Panc1 (cell line): ENCODE data around the gene COX17. TPM values are rescaled to one million over a fixed set of nuclear protein-coding genes. Genes with fewer than 3 reads are reported as not detected.

Experiments
- ATAC-seq: fragments of 200-7000 bp; cut with Tn5 transposase; 2 replicates; pipeline ENCODE4 v1.9.1; 2020; ENCODE audit warnings: mild to moderate bottlenecking, moderate library complexity
- BruUV-seq: library from RNA; stranded (reverse); fragments of 400-500 nt; replicated peaks from 2 replicates; lab custom pipeline; 2021; lab: Mats Ljungman, UMichigan
- CTCF ChIA-PET: fragments of 300-600 bp; sonication (Branson Sonifier 250); formaldehyde crosslinking; loops from one replicate; lab custom pipeline; 2022; ENCODE audit warnings: antibody characterized with exemption; lab: Charles Lee
- POLR2A ChIA-PET: fragments of 300-600 bp; sonication (Branson Sonifier 250); formaldehyde crosslinking; loops from one replicate; lab custom pipeline; 2022; ENCODE audit warnings: antibody characterized with exemption; lab: Charles Lee
- DNase-seq: peaks from one replicate; pipeline ENCODE4 v3.0.0-alpha.2; 2010; ENCODE audit warnings: low read depth, low spot score
- H3K27ac ChIP-seq: 2 replicates; pipeline ENCODE4 v1.5.1; 2011; ENCODE audit warnings: mild to moderate bottlenecking, low read length, inconsistent platforms
- H3K27me3 ChIP-seq: fragments of 200-500 bp; sonication (Bioruptor generic); 2 replicates; pipeline ENCODE4 v1.6.0; 2014; ENCODE audit warnings: low read length, inconsistent platforms; ENCODE audit not compliant: control insufficient read depth, insufficient read depth
- H3K36me3 ChIP-seq: fragments of 200-500 bp; sonication (Bioruptor generic); 2 replicates; pipeline ENCODE4 v1.5.1; 2014; ENCODE audit warnings: inconsistent platforms, mild to moderate bottlenecking, low read length, moderate library complexity; ENCODE audit not compliant: control insufficient read depth, insufficient read depth
- H3K4me1 ChIP-seq: 2 replicates; pipeline ENCODE4 v1.5.1; 2011; ENCODE audit warnings: inconsistent platforms, mild to moderate bottlenecking, low read length, moderate library complexity; ENCODE audit not compliant: control insufficient read depth, insufficient read depth
- H3K4me3 ChIP-seq, 2 experiments: 2 replicates each; pipeline ENCODE4 v1.5.1; 2011 to 2012; ENCODE audit warnings: low read depth in 2 of 2, low read length in 2 of 2, mild to moderate bottlenecking in 2 of 2, inconsistent platforms in 1 of 2, moderate library complexity in 1 of 2
- H3K9me3 ChIP-seq: fragments of 200-500 bp; sonication (Bioruptor generic); 2 replicates; pipeline ENCODE4 v1.5.1; 2014; ENCODE audit warnings: low read depth, mild to moderate bottlenecking, inconsistent platforms, low read length, moderate library complexity; ENCODE audit not compliant: control insufficient read depth, insufficient read depth
- POLR2AphosphoS5 ChIP-seq: IDR thresholded peaks from 2 replicates; pipeline ENCODE4 v1.6.1; 2012; ENCODE audit warnings: mild to moderate bottlenecking, low read depth, low read length, moderate library complexity
- SIN3A ChIP-seq: IDR thresholded peaks from 2 replicates; pipeline ENCODE4 v1.6.1; 2012; ENCODE audit warnings: low read depth, mild to moderate bottlenecking, low read length, moderate library complexity, borderline replicate concordance; ENCODE audit not compliant: insufficient read depth
- TCF7L2 ChIP-seq: IDR thresholded peaks from 2 replicates; pipeline ENCODE4 v1.6.1; 2011; ENCODE audit warnings: mild to moderate bottlenecking, low read depth, low read length, inconsistent platforms
- in situ Hi-C: cut with HindIII; loops from 2 replicates; pipeline ENCODE4 v1.10.0; 2016; ENCODE audit warnings: low sequenced_read_pairs, low pct_unique_long_range_greater_than_20kb
- intact Hi-C: fragments of 100-400 bp; cut with micrococcal nuclease; formaldehyde crosslinking; loops from one replicate; pipeline ENCODE4 v1.10.0; 2022; ENCODE audit not compliant: unreplicated experiment
- total RNA-seq: library from RNA; stranded (reverse); gene quantifications from one replicate; pipeline ENCODE4 v1.2.1, GENCODE V29; 2021; ENCODE audit not compliant: unreplicated experiment
- TF ChIP-seq, protein P1 (sequence below): fragments of 450-650 bp; IDR thresholded peaks from 2 replicates; pipeline ENCODE4 v1.5.1; 2017; ENCODE audit warnings: mild to moderate bottlenecking
- TF ChIP-seq, protein P2 (sequence below), 2 experiments: IDR thresholded peaks; 2 replicates each; pipeline ENCODE4 v1.6.1; 2011 to 2012; ENCODE audit warnings: low read depth in 2 of 2, control low read depth in 1 of 2, low read length in 1 of 2, mild to moderate bottlenecking in 1 of 2, moderate library complexity in 1 of 2; ENCODE audit not compliant: insufficient read depth in 1 of 2

The COX17 gene
- total RNA-seq, 1 experiment from 2014 or later: 81.6 TPM

DNA sequence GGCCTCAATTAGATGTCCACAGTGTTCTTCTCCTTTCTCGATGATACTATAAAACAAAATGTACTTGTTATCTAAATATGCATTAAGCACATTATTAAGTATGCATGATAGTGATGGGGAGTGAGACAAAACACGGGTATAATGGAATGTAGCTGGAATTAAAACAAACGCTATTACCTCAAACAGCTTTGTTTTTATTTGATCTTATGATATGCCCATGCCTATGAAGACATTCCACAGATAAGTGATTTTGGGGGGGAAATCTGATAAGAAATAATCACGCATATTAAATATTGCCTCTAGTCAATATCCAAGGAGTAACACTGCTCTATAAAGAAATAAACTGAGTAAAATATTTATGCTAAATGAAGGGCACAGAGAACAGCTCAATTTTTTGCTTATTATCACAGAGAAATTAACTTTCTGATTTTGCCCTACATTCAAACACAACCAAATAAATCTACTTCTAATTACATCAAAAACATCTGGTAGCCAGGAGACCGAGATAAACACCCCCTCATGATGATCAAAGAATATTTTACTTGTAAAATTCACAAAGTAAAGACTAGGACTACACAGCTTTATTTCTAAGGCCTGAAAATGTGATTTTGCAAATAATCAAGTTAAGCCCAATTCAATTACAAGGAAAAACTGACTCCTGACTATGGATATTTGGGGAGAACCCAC lies 1.9 kb downstream of the COX17 start:
- Histone ChIP-seq H3K36me3 (peaks cover 26% of the 10 kb centered on the region), H3K27ac (peak overlapping the region; percentile 98), H3K27me3 (no peaks in the 10 kb centered on the region), H3K9me3 (no peaks in the 10 kb centered on the region), H3K4me3 (no peak overlapping the region), H3K4me1 (peaks cover 15% of the 10 kb centered on the region)
- TF ChIP-seq POLR2AphosphoS5 (no peak), TCF7L2 (no peak), SIN3A (no peak)
- TF ChIP-seq, protein P1, sequence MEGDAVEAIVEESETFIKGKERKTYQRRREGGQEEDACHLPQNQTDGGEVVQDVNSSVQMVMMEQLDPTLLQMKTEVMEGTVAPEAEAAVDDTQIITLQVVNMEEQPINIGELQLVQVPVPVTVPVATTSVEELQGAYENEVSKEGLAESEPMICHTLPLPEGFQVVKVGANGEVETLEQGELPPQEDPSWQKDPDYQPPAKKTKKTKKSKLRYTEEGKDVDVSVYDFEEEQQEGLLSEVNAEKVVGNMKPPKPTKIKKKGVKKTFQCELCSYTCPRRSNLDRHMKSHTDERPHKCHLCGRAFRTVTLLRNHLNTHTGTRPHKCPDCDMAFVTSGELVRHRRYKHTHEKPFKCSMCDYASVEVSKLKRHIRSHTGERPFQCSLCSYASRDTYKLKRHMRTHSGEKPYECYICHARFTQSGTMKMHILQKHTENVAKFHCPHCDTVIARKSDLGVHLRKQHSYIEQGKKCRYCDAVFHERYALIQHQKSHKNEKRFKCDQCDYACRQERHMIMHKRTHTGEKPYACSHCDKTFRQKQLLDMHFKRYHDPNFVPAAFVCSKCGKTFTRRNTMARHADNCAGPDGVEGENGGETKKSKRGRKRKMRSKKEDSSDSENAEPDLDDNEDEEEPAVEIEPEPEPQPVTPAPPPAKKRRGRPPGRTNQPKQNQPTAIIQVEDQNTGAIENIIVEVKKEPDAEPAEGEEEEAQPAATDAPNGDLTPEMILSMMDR: no peak
- TF ChIP-seq, protein P2, sequence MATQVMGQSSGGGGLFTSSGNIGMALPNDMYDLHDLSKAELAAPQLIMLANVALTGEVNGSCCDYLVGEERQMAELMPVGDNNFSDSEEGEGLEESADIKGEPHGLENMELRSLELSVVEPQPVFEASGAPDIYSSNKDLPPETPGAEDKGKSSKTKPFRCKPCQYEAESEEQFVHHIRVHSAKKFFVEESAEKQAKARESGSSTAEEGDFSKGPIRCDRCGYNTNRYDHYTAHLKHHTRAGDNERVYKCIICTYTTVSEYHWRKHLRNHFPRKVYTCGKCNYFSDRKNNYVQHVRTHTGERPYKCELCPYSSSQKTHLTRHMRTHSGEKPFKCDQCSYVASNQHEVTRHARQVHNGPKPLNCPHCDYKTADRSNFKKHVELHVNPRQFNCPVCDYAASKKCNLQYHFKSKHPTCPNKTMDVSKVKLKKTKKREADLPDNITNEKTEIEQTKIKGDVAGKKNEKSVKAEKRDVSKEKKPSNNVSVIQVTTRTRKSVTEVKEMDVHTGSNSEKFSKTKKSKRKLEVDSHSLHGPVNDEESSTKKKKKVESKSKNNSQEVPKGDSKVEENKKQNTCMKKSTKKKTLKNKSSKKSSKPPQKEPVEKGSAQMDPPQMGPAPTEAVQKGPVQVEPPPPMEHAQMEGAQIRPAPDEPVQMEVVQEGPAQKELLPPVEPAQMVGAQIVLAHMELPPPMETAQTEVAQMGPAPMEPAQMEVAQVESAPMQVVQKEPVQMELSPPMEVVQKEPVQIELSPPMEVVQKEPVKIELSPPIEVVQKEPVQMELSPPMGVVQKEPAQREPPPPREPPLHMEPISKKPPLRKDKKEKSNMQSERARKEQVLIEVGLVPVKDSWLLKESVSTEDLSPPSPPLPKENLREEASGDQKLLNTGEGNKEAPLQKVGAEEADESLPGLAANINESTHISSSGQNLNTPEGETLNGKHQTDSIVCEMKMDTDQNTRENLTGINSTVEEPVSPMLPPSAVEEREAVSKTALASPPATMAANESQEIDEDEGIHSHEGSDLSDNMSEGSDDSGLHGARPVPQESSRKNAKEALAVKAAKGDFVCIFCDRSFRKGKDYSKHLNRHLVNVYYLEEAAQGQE (IDR thresholded peaks at IDR 0.05; ENCODE audit: insufficient read depth in 1 of 2, low read depth in 2 of 2, low read length in 1 of 2): no peak
- CTCF ChIA-PET: interaction anchor here (0.5 to 0.6 kb wide), 2 partner anchors 115 to 506 kb away, joined by 7 to 9 read pairs; no protein-coding TSS in a partner anchor
- intact Hi-C loops: no loop called here
- ATAC-seq (no peak), DNase-seq (no peak)
- in situ Hi-C loops: no loop called here
- no TSS peak for BruUV-seq
- POLR2A ChIA-PET: no interaction called here

DNA sequence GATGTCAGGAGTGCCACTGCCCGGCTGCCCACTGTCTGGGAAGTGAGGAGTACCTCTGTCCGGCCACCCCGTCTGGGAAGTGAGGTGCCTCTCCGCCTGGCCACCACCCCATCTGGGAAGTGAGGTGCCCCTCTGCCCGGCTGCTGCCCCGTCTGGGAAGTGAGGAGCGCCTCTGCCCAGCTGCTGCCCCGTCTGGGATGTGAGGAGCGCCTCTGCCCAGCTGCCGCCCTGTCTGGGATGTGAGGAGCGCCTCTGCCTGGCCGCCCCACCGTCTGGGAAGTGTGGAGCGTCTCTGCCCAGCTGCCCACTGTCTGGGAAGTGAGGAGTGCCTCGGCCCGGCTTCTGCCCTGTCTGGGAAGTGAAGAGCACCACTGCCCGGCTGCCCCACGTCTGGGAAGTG lies 3.3 kb downstream of the COX17 start:
- H3K27ac ChIP-seq: no peak overlapping the region
- H3K4me1 ChIP-seq: peaks cover 18% of the 10 kb centered on the region
- H3K9me3 ChIP-seq: no peaks in the 10 kb centered on the region
- BruUV-seq: no TSS peak
- intact Hi-C loops (no loop called here), in situ Hi-C loops (no loop called here)
- no peak for DNase-seq
- no peak overlapping the region for H3K4me3 ChIP-seq
- no peaks in the 10 kb centered on the region for H3K27me3 ChIP-seq
- ATAC-seq: no peak
- H3K36me3 ChIP-seq: peaks cover 38% of the 10 kb centered on the region
- CTCF ChIA-PET: no interaction called here
- POLR2A ChIA-PET: no interaction called here
- TF ChIP-seq SIN3A (no peak), POLR2AphosphoS5 (no peak), TCF7L2 (no peak)
- TF ChIP-seq, protein P1: no peak
- TF ChIP-seq, protein P2 (IDR thresholded peaks at IDR 0.05; ENCODE audit: insufficient read depth in 1 of 2, low read depth in 2 of 2, low read length in 1 of 2): no peak
